ENCODE data around the gene IL27RA. TPM values are rescaled to one million over a fixed set of nuclear protein-coding genes. Genes with fewer than 3 reads are reported as not detected.

The IL27RA gene
- total and polyA plus RNA-seq, 2 donors (not counting 1 experiment from before 2014, with no cell fraction given), result 36.2 to 38.6 TPM

GRCh38 chr19:14061751-14062557 lies 30.4 kb downstream of the IL27RA start, which contains the start of gene PALM3:
PALM3 (minus strand) TSS chr19:14062076; CDS start chr19:14061980, 96 bp downstream.
- H3K27me3 Mint-ChIP-seq, result peaks cover 36% of the 10 kb centered on the region
- H3K4me2 ChIP-seq (replicated peaks; ENCODE audit: low read depth, low read length, poor library complexity, severe bottlenecking), result no peak within 1 kb of the TSS
- 85% methylated on average over 13 of the region's 19 CpGs for WGBS (ENCODE audit: insufficient coverage)

More at GRCh38 chr19:14061751-14062557, 30.4 kb downstream of the IL27RA start, which contains the start of gene PALM3:
- no peaks in the 10 kb centered on the region for H3K79me2 ChIP-seq (ENCODE audit: control insufficient read depth, insufficient read depth, low read length)
- H3K4me1 ChIP-seq (ENCODE audit: control insufficient read depth in 2 of 2, insufficient read depth in 2 of 2, low read length in 2 of 2), result peaks cover 18 to 20% of the 10 kb centered on the region in 2 donors
- CTCF ChIA-PET, result interaction anchor here (3.4 kb wide), 1 partner anchor 13 kb away, joined by 21 read pairs; no protein-coding TSS in a partner anchor
- H3K27ac ChIP-seq (ENCODE audit: low read length in 2 of 2), result no peak within 1 kb of the TSS
- H4K20me1 ChIP-seq (ENCODE audit: control insufficient read depth, insufficient read depth, low read length, poor library complexity, severe bottlenecking), result no peaks in the 10 kb centered on the region
- H3K9ac ChIP-seq (ENCODE audit: low read length), result no peak within 1 kb of the TSS
- no peak within 1 kb of the TSS for H3K4me3 ChIP-seq (ENCODE audit: control extremely low read depth in 1 of 5, extremely low read depth in 1 of 5, insufficient read depth in 1 of 5, low read depth in 2 of 5, low read length in 4 of 5)
- H3K27ac Mint-ChIP-seq, result no peak within 1 kb of the TSS
- POLR2A ChIA-PET, result no interaction called here
- no peaks in the 10 kb centered on the region for H3K9me3 Mint-ChIP-seq (ENCODE audit: insufficient read depth)
- no peak for ATAC-seq (ENCODE audit: low read depth)
- intact Hi-C loops (cut with micrococcal nuclease), result no loop called here
- H3K4me3 Mint-ChIP-seq, result no peak within 1 kb of the TSS
- no peak for DNase-seq
- H3K4me1 Mint-ChIP-seq, result peaks cover 15% of the 10 kb centered on the region
- TF ChIP-seq EZH2 (IDR thresholded peaks at IDR 0.05; ENCODE audit: borderline replicate concordance, insufficient read depth, low read depth, low read length, poor library complexity, severe bottlenecking), result no peak
- TF ChIP-seq CTCF (IDR thresholded peaks at IDR 0.05), result no peak
- H3K36me3 ChIP-seq (replicated peaks in 1 of 2; ENCODE audit: control extremely low read depth in 1 of 2, control insufficient read depth in 1 of 2, extremely low read depth in 1 of 2, insufficient read depth in 2 of 2, low read length in 1 of 2), result no peaks in the 10 kb centered on the region
- H3K27me3 ChIP-seq (replicated peaks in 1 of 4; ENCODE audit: control extremely low read depth in 1 of 4, control insufficient read depth in 3 of 4, insufficient read depth in 4 of 4, low read length in 3 of 4), result peaks cover 0 to 46% (median 24%) of the 10 kb centered on the region in 4 experiments
- no peak within 1 kb of the TSS for H2AFZ ChIP-seq (ENCODE audit: insufficient read depth, low read depth, low read length, poor library complexity, severe bottlenecking)
- peaks cover 0 to 11% (median 0%) of the 10 kb centered on the region in 3 donors for H3K9me3 ChIP-seq (ENCODE audit: control extremely low read depth in 1 of 3, control insufficient read depth in 2 of 3, insufficient read depth in 1 of 3, low read length in 2 of 3)
